HepG2 (cell line): ENCODE results near the gene IST1. TPM values are rescaled to one million over a fixed set of nuclear protein-coding genes. Genes with fewer than 3 reads are reported as not detected.

Source experiments
- ATAC-seq: fragments of 200-7000 bp; cut with Tn5 transposase; 3 replicates; pipeline ENCODE4 v1.9.1; 2020; ENCODE audit warnings: mild to moderate bottlenecking, moderate library complexity
- BruUV-seq: library from RNA; stranded (reverse); fragments of 400-500 nt; replicated peaks from 2 replicates; lab custom pipeline; 2021; lab: Mats Ljungman, UMichigan
- CTCF ChIA-PET: fragments of 300-600 bp; formaldehyde crosslinking; extraction: SDS; loops from one replicate; lab custom pipeline; 2021; ENCODE audit warnings: low total read pairs, inconsistent platforms, low intra/inter-chr PET ratio; lab: Yijun Ruan, JAX
- POLR2A ChIA-PET: fragments of 350-600 bp; sonication (Branson Sonifier 250); formaldehyde crosslinking; loops from one replicate; lab custom pipeline; 2020; ENCODE audit warnings: antibody characterized with exemption, inconsistent platforms; lab: Yijun Ruan, JAX
- DNase-seq: peaks from one replicate; pipeline ENCODE4 v3.0.0-alpha.2; 2015; ENCODE audit warnings: low spot score
- FAIRE-seq: peaks from 3 replicates; lab custom pipeline; 2011; peaks lifted over from hg19 to GRCh38; lab: Jason Lieb, UNC
- H2AFZ ChIP-seq: one replicate; pipeline ENCODE4 v1.6.1; 2011; ENCODE audit warnings: low read length, inconsistent platforms
- H3K27ac ChIP-seq: fragments of 300-600 bp; 3 replicates; pipeline ENCODE4 v1.8.0; 2011; ENCODE audit warnings: mixed run types, mild to moderate bottlenecking, mixed read lengths, low read length, inconsistent platforms; ENCODE audit not compliant: insufficient read depth; ENCODE audit errors: extremely low read length
- H3K27me3 ChIP-seq, 2 experiments: fragments of 200-600 bp in 1 of 2; 2 replicates in 1 of 2; 3 replicates in 1 of 2; pipeline versions ENCODE4 v1.6.0 to v1.8.0; 2011; ENCODE audit warnings: low read length in 2 of 2, mild to moderate bottlenecking in 2 of 2, moderate library complexity in 2 of 2, inconsistent platforms in 1 of 2; ENCODE audit not compliant: insufficient read depth in 2 of 2, control insufficient read depth in 1 of 2
- H3K36me3 ChIP-seq, 2 experiments: fragments of 200-600 bp in 1 of 2; replicated peaks in 1 of 2; 2 replicates in 1 of 2; 3 replicates in 1 of 2; pipeline versions ENCODE4 v1.5.1 to v1.8.0; 2011; ENCODE audit warnings: low read length in 2 of 2, inconsistent platforms in 1 of 2; ENCODE audit not compliant: insufficient read depth in 2 of 2, control insufficient read depth in 1 of 2
- H3K4me1 ChIP-seq: 2 replicates; pipeline ENCODE4 v1.5.1; 2012; ENCODE audit warnings: low read length, inconsistent platforms; ENCODE audit not compliant: insufficient read depth
- H3K4me2 ChIP-seq: 2 replicates; pipeline ENCODE4 v1.6.0; 2011; ENCODE audit warnings: low read depth, low read length, inconsistent platforms
- H3K4me3 ChIP-seq, 3 experiments: fragments of 200-600 bp in 1 of 3; sonication (generic), shearing (Covaris generic) in 1 of 3; replicated peaks in 1 of 3; 2 replicates each; pipeline ENCODE4 v1.5.1; 2011 to 2016; ENCODE audit warnings: low read length in 3 of 3, inconsistent platforms in 2 of 3, low read depth in 2 of 3, mild to moderate bottlenecking in 2 of 3, control low read depth in 1 of 3, mixed read lengths in 1 of 3; ENCODE audit not compliant: insufficient read depth in 1 of 3
- H3K79me2 ChIP-seq: one replicate; pipeline ENCODE4 v1.6.1; 2011; ENCODE audit warnings: low read length, inconsistent platforms; ENCODE audit not compliant: insufficient read depth
- H3K9ac ChIP-seq: 2 replicates; pipeline ENCODE4 v1.6.0; 2011; ENCODE audit warnings: mild to moderate bottlenecking, low read depth, low read length, inconsistent platforms; ENCODE audit not compliant: insufficient read depth
- H3K9me3 ChIP-seq: 2 replicates; pipeline ENCODE4 v1.5.1; 2012; ENCODE audit warnings: mild to moderate bottlenecking, low read length
- H4K20me1 ChIP-seq: 2 replicates; pipeline ENCODE4 v1.6.0; 2011; ENCODE audit warnings: inconsistent platforms, mild to moderate bottlenecking, low read length, moderate library complexity; ENCODE audit not compliant: insufficient read depth
- CENPT ChIP-seq: sonication (generic); formaldehyde crosslinking; IDR thresholded peaks from 2 replicates; pipeline ENCODE4 v1.8.0; 2022; ENCODE audit warnings: low read depth, mild to moderate bottlenecking, moderate library complexity, missing genetic modification reagents
- DR1 ChIP-seq: sonication (generic); formaldehyde crosslinking; IDR thresholded peaks from 2 replicates; pipeline ENCODE4 v1.8.0; 2021; ENCODE audit warnings: mild to moderate bottlenecking, missing genetic modification reagents, inconsistent platforms
- KLF12 ChIP-seq: sonication (generic); formaldehyde crosslinking; IDR thresholded peaks from 2 replicates; pipeline ENCODE4 v1.4.0; 2020; ENCODE audit warnings: missing genetic modification reagents, borderline replicate concordance
- MBNL3 ChIP-seq: fragments of 250-450 bp; sonication (Bioruptor Pico); conservative IDR thresholded peaks from 2 replicates; pipeline ENCODE4 v1.8.0; 2022; ENCODE audit warnings: mild to moderate bottlenecking, inconsistent platforms
- PHF8 ChIP-seq: sonication (generic); formaldehyde crosslinking; IDR thresholded peaks from 2 replicates; pipeline ENCODE4 v1.5.0; 2020; ENCODE audit warnings: missing genetic modification reagents
- RBM22 ChIP-seq: fragments of 200-400 bp; formaldehyde crosslinking; optimal IDR thresholded peaks from 2 replicates; pipeline ENCODE3; 2017; ENCODE audit warnings: mild to moderate bottlenecking, low read length, moderate library complexity
- ZBTB1 ChIP-seq: sonication (generic); formaldehyde crosslinking; IDR thresholded peaks from 2 replicates; pipeline ENCODE4 v1.4.0; 2020; ENCODE audit warnings: missing genetic modification reagents, borderline replicate concordance
- ZNF660 ChIP-seq: sonication (generic); formaldehyde crosslinking; IDR thresholded peaks from 2 replicates; pipeline ENCODE4 v1.5.1; 2020; ENCODE audit warnings: mild to moderate bottlenecking, low read depth, missing genetic modification reagents, borderline replicate concordance
- ZSCAN25 ChIP-seq: sonication (generic); formaldehyde crosslinking; IDR thresholded peaks from 2 replicates; pipeline ENCODE4 v1.8.0; 2022; ENCODE audit warnings: mild to moderate bottlenecking, missing genetic modification reagents
- WGBS: methylation state at CpG from one replicate; pipeline ENCODE4 v1.1.6; 2017; ENCODE audit warnings: low lambda C conversion rate; 5-methylcytosine and 5-hydroxymethylcytosine counted together
- in situ Hi-C: cut with HindIII; loops from 2 replicates; pipeline ENCODE4 v1.10.0; 2017; ENCODE audit warnings: low pct_unique_long_range_greater_than_20kb; ENCODE audit not compliant: extremely low pct_ligation_motif_present
- intact Hi-C: fragments of 100-400 bp; cut with micrococcal nuclease; formaldehyde crosslinking; loops from one replicate; pipeline ENCODE4 v1.10.0; 2022; ENCODE audit not compliant: unreplicated experiment
- polyA plus RNA-seq, 8 experiments: library from polyadenylated mRNA; depleted of rRNA in 3 of 8; stranded (reverse) in 7 of 8; unstranded in 1 of 8; fragments of >200 nt; fragmentation: Illumina TruSeq in 4 of 8; extraction: Trizol in 4 of 8; gene quantifications; 2 replicates each; pipeline versions ENCODE4 v1.2.1 to v1.2.3, GENCODE V29; 2011 to 2016; ENCODE audit warnings: low read depth in 4 of 8, missing spikeins in 1 of 8, mixed read lengths in 1 of 8; ENCODE audit not compliant: insufficient read depth in 1 of 8
- total RNA-seq, 5 experiments: library from RNA; depleted of rRNA; stranded (reverse); fragments of >200 nt; fragmentation: Illumina TruSeq; extraction: Trizol; gene quantifications; 2 replicates each; pipeline ENCODE4 v1.2.3, GENCODE V29; 2016; ENCODE audit warnings: low read depth in 1 of 5
- TF ChIP-seq, protein P1 (sequence below): sonication (generic); formaldehyde crosslinking; IDR thresholded peaks from 2 replicates; pipeline ENCODE4 v1.4.0; 2020; ENCODE audit warnings: missing genetic modification reagents
- TF ChIP-seq, protein P2 (sequence below): sonication (generic); formaldehyde crosslinking; conservative IDR thresholded peaks from 2 replicates; pipeline ENCODE4 v1.8.0; 2022; ENCODE audit warnings: low read depth, missing genetic modification reagents

IST1 gene
- total and polyA plus RNA-seq, 2 of the 13 experiments (the other 11 are each of a cell fraction or from before 2014, with no cell fraction given): 346 to 415 TPM

DNA sequence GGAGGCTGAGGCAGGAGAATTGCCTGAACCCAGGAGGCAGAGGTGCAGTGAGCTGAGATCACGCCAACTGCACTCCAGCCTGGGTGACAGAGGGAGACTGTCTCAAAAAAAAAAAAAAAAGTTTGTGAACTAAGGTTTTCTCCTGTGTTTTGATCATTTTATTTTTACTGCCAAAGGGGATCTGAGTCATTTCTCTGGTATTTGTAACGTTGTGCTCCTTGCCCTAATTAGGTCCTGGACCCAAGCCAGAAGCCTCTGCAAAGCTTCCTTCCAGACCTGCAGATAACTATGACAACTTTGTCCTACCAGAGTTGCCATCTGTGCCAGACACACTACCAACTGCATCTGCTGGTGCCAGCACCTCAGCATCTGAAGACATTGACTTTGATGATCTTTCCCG lies 32.1 kb downstream of the IST1 start (continued):
- TF ChIP-seq ZNF660 (no peak), MBNL3 (CRISPR knock-in tag) (no peak)

DNA sequence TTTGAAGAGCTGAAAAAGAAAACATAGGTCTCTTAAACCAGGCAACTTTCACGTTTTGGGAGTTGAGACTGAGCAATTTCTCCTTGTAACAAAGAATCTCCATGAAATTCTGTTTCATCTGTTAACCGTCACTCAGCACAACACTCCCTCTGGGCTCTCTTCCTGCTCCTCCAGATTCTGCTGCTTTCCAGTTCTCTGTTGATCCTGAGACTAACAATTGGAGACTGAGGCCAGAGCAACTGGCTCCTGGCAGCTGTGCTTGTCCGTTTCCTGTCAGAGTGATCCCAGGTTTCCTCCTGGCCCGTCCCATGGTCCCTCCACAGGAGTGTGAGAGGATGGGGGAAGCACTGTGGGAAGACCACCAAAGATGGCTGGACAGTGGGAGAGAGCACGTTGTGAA lies 32.5 kb downstream of the IST1 start:
- no peak overlapping the region for H2AFZ ChIP-seq
- no peak for TF ChIP-seq ZBTB1 (CRISPR knock-in tag)
- H3K79me2 ChIP-seq: peaks cover 4% of the 10 kb centered on the region
- no peak overlapping the region for H3K27ac ChIP-seq
- DNase-seq (no peak), ATAC-seq (peak; percentile 20; the same call in 2 of the 3 replicates), FAIRE-seq (no peak)
- 95% methylated on average over 5 of the region's 5 CpGs for whole genome bisulfite sequencing
- BruUV-seq: TSS peak; percentile 20
- H3K4me3 ChIP-seq: no peak overlapping the region
- peaks cover 6% of the 10 kb centered on the region for H4K20me1 ChIP-seq
- intact Hi-C loops: no loop called here
- peaks cover 41 to 72% of the 10 kb centered on the region in 2 experiments for H3K36me3 ChIP-seq
- ChIA-PET POLR2A (no interaction called here), CTCF (no interaction called here)
- no peaks in the 10 kb centered on the region for H3K27me3 ChIP-seq
- no peaks in the 10 kb centered on the region for H3K9me3 ChIP-seq
- peaks cover 10% of the 10 kb centered on the region for H3K4me1 ChIP-seq
- in situ Hi-C loops: no loop called here
- no peak overlapping the region for H3K4me2 ChIP-seq
- no peak overlapping the region for H3K9ac ChIP-seq

DNA sequence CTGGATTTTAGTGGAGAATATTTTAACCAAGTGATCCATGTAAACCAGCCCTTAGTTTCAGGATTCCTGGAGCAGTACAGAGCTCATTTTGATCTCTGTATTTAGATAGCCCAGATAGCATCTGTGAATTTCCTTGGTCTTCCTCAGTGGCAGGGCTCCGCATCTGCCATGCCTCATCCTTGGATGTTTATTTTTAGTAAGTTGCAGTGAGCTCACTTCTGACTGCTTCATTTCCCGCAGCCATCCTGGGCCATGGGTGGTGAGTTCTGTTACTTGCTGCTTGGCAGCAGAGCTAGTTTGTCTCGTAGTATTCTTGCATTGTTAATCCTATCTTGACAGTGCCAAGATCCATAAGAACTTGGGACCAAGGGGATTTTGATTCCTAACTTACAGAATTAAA lies 33.7 kb downstream of the IST1 start:
- H3K9me3 ChIP-seq: no peaks in the 10 kb centered on the region
- DNase-seq (no peak), ATAC-seq (no peak), FAIRE-seq (no peak)
- intact Hi-C loops (no loop called here), in situ Hi-C loops (no loop called here)
- ChIA-PET CTCF (no interaction called here), POLR2A (no interaction called here)
- TF ChIP-seq, protein P1, sequence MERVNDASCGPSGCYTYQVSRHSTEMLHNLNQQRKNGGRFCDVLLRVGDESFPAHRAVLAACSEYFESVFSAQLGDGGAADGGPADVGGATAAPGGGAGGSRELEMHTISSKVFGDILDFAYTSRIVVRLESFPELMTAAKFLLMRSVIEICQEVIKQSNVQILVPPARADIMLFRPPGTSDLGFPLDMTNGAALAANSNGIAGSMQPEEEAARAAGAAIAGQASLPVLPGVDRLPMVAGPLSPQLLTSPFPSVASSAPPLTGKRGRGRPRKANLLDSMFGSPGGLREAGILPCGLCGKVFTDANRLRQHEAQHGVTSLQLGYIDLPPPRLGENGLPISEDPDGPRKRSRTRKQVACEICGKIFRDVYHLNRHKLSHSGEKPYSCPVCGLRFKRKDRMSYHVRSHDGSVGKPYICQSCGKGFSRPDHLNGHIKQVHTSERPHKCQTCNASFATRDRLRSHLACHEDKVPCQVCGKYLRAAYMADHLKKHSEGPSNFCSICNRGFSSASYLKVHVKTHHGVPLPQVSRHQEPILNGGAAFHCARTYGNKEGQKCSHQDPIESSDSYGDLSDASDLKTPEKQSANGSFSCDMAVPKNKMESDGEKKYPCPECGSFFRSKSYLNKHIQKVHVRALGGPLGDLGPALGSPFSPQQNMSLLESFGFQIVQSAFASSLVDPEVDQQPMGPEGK (CRISPR knock-in tag): no peak
- TF ChIP-seq PHF8 (CRISPR knock-in tag) (no peak), CENPT (CRISPR knock-in tag) (no peak), RBM22 (peak; percentile 70), KLF12 (CRISPR knock-in tag) (no peak), ZSCAN25 (no peak), DR1 (CRISPR knock-in tag) (no peak)
- TF ChIP-seq, protein P2, sequence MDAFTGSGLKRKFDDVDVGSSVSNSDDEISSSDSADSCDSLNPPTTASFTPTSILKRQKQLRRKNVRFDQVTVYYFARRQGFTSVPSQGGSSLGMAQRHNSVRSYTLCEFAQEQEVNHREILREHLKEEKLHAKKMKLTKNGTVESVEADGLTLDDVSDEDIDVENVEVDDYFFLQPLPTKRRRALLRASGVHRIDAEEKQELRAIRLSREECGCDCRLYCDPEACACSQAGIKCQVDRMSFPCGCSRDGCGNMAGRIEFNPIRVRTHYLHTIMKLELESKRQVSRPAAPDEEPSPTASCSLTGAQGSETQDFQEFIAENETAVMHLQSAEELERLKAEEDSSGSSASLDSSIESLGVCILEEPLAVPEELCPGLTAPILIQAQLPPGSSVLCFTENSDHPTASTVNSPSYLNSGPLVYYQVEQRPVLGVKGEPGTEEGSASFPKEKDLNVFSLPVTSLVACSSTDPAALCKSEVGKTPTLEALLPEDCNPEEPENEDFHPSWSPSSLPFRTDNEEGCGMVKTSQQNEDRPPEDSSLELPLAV (CRISPR knock-in tag): no peak
- no peak overlapping the region for H3K4me3 ChIP-seq
- H3K4me2 ChIP-seq: no peak overlapping the region
- no peak overlapping the region for H2AFZ ChIP-seq
- H3K4me1 ChIP-seq: peaks cover 10% of the 10 kb centered on the region
- no TSS peak for BruUV-seq
- H4K20me1 ChIP-seq: peaks cover 6% of the 10 kb centered on the region
- no peak overlapping the region for H3K27ac ChIP-seq
- peaks cover 2% of the 10 kb centered on the region for H3K79me2 ChIP-seq
- no peak overlapping the region for H3K9ac ChIP-seq
- no peaks in the 10 kb centered on the region for H3K27me3 ChIP-seq
- H3K36me3 ChIP-seq: peaks cover 31 to 62% of the 10 kb centered on the region in 2 experiments
- WGBS: 98% methylated on average over 3 of the region's 3 CpGs
